Measurements from ENCODE around the gene CERS2. TPM values are rescaled to one million over a fixed set of nuclear protein-coding genes. Genes with fewer than 3 reads are reported as not detected.

CERS2 gene
- total and polyA plus RNA-seq, 10 of the 15 experiments (the other 5 are each of a cell fraction or from before 2014, with no cell fraction given) = 9.2 to 87.9 (median 50.8) TPM

- TF ChIP-seq IKZF1 (conservative IDR thresholded peaks at IDR 0.05) (peak; percentile 76; the same call in 1 of the 2 replicates), IRF4 (IDR thresholded peaks at IDR 0.05; ENCODE audit: low read depth, low read length) (no peak), USF2 (IDR thresholded peaks at IDR 0.05; ENCODE audit: borderline replicate concordance, low read depth, low read length) (no peak), SIX5 (IDR thresholded peaks at IDR 0.05; ENCODE audit: low read depth, low read length, severe bottlenecking) (peak; percentile 83), PBX3 (IDR thresholded peaks at IDR 0.05; ENCODE audit: insufficient replicate concordance, low read depth, low read length) (no peak), TCF12 (IDR thresholded peaks at IDR 0.05; ENCODE audit: low read depth, low read length) (no peak), RELA (IDR thresholded peaks at IDR 0.05; ENCODE audit: borderline replicate concordance, partially characterized antibody) (peak; percentile 64), ZNF622 (IDR thresholded peaks at IDR 0.05) (no peak), MXI1 (IDR thresholded peaks at IDR 0.05; ENCODE audit: low read depth, low read length) (no peak; the same call in 1 of the 2 replicates), PAX5 (IDR thresholded peaks at IDR 0.05; ENCODE audit: borderline replicate concordance, low read depth, low read length) (peak; percentile 60), TCF7 (IDR thresholded peaks at IDR 0.05; ENCODE audit: borderline replicate concordance) (no peak), ZNF24 (IDR thresholded peaks at IDR 0.05) (0 out of 2 replicates have a peak, but pooled peaks have one; percentile 3), CUX1 (IDR thresholded peaks at IDR 0.05; ENCODE audit: insufficient replicate concordance, low read depth, low read length) (no peak), HDAC2 (IDR thresholded peaks at IDR 0.05) (no peak), BCLAF1 (IDR thresholded peaks at IDR 0.05) (no peak), SUZ12 (IDR thresholded peaks at IDR 0.05; ENCODE audit: unreplicated experiment) (no peak)
These were observed 33.9 kb upstream of the CERS2 start, which contains the start of gene PRUNE1 (continued) for GRCh38 chr1:151008244-151009205.

All from GM12878 (cell line).